Measurements from ENCODE around the gene MYBL2. TPM values are rescaled to one million over a fixed set of nuclear protein-coding genes. Genes with fewer than 3 reads are reported as not detected.

MYBL2 gene
- total RNA-seq, 1 donor from 2014 or later, result 4.1 TPM

DNA sequence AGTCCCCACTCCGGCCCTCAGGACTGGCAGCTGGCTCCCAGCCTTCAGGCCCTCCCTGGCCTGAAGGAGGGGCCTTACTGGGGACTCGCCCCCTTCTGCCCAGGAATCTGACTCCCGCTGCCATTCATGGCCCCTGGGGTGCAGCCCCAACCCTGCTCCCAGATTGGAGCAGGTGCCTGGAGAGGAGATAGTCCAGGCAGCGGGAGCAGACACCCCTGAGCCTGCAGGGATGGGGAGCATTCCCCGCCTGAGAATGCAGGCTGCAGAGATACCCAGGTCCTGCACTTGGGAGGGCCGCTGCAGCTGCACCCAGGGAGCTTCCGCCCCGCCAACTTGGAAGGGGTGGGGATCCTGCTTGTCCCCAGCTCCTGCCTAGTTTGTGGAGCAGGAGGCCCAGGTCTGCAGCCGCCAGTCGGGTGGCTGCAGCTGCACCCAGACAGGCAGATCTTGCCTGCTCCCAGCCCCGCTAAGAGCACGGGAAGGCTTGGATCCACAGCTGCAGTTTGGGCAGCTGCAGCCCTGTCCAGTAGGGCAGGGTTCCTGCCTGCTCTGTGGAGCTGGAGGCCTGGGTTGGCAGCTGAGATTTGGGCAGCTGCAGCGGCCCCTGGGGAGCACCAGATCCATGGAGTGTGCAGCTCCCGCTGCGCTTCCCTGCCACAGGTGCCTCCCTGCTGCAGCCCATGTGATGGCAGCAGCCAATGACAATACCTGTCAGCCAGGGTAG is 54.7 kb downstream of the MYBL2 start:
- Histone ChIP-seq H3K36me3 (ENCODE audit: control insufficient read depth, insufficient read depth, low read length) (no peaks in the 10 kb centered on the region), H3K4me3 (ENCODE audit: low read depth, low read length) (no peak overlapping the region), H3K27me3 (ENCODE audit: control insufficient read depth, insufficient read depth, low read length) (no peaks in the 10 kb centered on the region)
- DNase-seq (ENCODE audit: low read depth), result no peak
- TF ChIP-seq, protein P1, sequence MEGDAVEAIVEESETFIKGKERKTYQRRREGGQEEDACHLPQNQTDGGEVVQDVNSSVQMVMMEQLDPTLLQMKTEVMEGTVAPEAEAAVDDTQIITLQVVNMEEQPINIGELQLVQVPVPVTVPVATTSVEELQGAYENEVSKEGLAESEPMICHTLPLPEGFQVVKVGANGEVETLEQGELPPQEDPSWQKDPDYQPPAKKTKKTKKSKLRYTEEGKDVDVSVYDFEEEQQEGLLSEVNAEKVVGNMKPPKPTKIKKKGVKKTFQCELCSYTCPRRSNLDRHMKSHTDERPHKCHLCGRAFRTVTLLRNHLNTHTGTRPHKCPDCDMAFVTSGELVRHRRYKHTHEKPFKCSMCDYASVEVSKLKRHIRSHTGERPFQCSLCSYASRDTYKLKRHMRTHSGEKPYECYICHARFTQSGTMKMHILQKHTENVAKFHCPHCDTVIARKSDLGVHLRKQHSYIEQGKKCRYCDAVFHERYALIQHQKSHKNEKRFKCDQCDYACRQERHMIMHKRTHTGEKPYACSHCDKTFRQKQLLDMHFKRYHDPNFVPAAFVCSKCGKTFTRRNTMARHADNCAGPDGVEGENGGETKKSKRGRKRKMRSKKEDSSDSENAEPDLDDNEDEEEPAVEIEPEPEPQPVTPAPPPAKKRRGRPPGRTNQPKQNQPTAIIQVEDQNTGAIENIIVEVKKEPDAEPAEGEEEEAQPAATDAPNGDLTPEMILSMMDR (IDR thresholded peaks at IDR 0.05; ENCODE audit: insufficient read depth, low read length, poor library complexity, severe bottlenecking), result no peak

DNA sequence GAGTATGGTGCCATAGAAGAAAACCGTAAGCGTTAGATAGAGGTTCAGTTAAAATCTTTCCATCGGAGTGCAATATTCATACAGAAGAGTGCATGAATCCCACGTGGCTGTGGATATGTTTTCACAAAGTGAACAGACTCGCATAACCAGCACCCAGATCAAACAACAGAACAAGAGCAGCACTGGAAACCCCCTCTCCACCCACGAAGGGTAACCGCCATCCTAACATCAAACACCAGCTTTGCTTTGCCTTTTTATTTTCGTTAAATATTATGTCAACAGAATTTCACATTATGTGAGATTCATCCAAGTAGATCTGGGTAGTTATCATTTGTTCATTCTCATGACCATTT is 55.2 kb downstream of the MYBL2 start:
- Histone ChIP-seq H3K36me3 (ENCODE audit: control insufficient read depth, insufficient read depth, low read length) (no peaks in the 10 kb centered on the region), H3K4me3 (ENCODE audit: low read depth, low read length) (no peak overlapping the region), H3K27me3 (ENCODE audit: control insufficient read depth, insufficient read depth, low read length) (no peaks in the 10 kb centered on the region)
- DNase-seq (ENCODE audit: low read depth), result no peak
- TF ChIP-seq, protein P1 (IDR thresholded peaks at IDR 0.05; ENCODE audit: insufficient read depth, low read length, poor library complexity, severe bottlenecking), result no peak

DNA sequence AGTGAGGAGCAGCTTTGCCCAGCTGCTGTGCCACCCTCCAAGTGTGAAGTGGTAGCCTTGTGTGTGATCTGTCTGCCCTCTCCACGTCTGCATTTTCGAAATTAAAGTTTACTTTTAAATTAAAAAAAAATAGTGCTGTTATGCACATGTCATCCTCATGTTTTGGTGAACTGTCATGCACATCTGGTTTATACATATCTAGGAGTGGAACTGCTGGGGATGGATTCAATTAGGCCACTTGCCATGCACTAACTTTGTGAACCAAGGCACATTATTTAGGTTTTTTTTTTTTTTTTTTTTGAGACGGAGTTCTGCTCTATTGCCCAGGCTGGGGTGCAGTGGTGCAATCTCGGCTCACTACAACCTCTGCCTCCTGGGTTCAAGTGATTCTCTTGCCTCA is 56.3 kb downstream of the MYBL2 start:
- Histone ChIP-seq H3K4me3 (ENCODE audit: low read depth, low read length) (no peak overlapping the region), H3K27me3 (ENCODE audit: control insufficient read depth, insufficient read depth, low read length) (no peaks in the 10 kb centered on the region), H3K36me3 (ENCODE audit: control insufficient read depth, insufficient read depth, low read length) (no peaks in the 10 kb centered on the region)
- TF ChIP-seq, protein P1 (IDR thresholded peaks at IDR 0.05; ENCODE audit: insufficient read depth, low read length, poor library complexity, severe bottlenecking), result no peak
- no peak for DNase-seq (ENCODE audit: low read depth)

DNA sequence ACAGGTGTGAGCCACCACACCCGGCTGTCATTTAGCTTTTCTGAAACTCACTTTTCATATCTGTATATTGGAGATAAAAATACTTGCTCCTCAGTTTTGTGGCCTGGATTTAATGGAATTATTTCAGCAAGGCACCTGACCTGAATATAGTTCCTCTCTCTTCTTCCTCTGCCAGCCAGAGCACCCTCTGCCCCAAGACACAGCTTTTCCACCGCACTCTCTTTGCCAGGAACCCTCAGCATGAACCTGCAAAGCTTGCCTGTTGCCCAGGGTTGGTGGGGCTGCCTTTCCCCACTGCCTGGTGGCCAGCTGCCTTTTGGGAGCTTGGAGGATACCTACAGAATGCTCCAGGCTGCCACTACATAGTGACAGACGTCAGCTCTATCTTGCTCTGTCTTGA is 56.8 kb downstream of the MYBL2 start:
- TF ChIP-seq, protein P1 (IDR thresholded peaks at IDR 0.05; ENCODE audit: insufficient read depth, low read length, poor library complexity, severe bottlenecking), result no peak
- no peak for DNase-seq (ENCODE audit: low read depth)
- H3K27me3 ChIP-seq (ENCODE audit: control insufficient read depth, insufficient read depth, low read length), result no peaks in the 10 kb centered on the region
- no peak overlapping the region for H3K4me3 ChIP-seq (ENCODE audit: low read depth, low read length)
- H3K36me3 ChIP-seq (ENCODE audit: control insufficient read depth, insufficient read depth, low read length), result no peaks in the 10 kb centered on the region

DNA sequence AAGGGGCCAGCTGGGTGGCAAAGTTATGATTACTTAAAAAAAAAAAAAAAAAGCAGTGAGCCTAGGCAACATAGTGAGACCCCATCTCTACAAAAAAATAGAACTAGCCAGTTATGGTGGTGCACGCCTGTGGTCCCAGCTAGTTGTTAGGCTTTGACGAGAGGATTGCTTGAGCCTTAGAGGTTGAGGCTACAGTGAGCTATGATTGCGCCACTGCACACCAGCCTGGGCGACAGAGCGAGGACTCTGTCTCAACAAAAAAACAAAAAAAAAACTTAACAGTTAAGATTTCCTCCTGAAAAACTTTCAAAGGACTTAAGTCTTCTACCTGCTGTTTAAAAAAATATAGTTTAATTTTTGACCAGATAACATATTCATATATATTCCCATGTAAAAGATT is 57.5 kb downstream of the MYBL2 start:
- Histone ChIP-seq H3K36me3 (ENCODE audit: control insufficient read depth, insufficient read depth, low read length) (no peaks in the 10 kb centered on the region), H3K4me3 (ENCODE audit: low read depth, low read length) (no peak overlapping the region), H3K27me3 (ENCODE audit: control insufficient read depth, insufficient read depth, low read length) (no peaks in the 10 kb centered on the region)
- TF ChIP-seq, protein P1 (IDR thresholded peaks at IDR 0.05; ENCODE audit: insufficient read depth, low read length, poor library complexity, severe bottlenecking), result no peak
- no peak for DNase-seq (ENCODE audit: low read depth)

DNA sequence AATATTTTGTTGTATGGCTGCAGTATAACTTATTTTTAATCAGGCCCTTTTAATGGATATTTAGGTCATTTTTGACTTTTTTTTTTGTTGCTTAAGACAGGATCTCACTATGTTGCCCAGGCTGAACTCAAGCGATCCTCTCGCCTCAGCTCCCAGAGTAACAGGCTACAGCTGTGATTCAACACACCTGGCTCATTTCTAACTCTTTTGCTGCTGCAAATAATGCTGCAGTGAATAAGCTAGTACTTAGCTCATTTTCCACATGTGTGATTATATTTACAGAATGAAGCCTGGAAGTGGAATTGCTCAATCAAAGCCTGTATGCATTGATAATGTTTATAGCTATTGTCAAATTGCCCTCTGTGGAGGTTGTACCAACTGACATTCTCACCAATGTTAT is 58.8 kb downstream of the MYBL2 start:
- Histone ChIP-seq H3K27me3 (ENCODE audit: control insufficient read depth, insufficient read depth, low read length) (no peaks in the 10 kb centered on the region), H3K36me3 (ENCODE audit: control insufficient read depth, insufficient read depth, low read length) (no peaks in the 10 kb centered on the region), H3K4me3 (ENCODE audit: low read depth, low read length) (no peak overlapping the region)
- no peak for DNase-seq (ENCODE audit: low read depth)
- TF ChIP-seq, protein P1 (IDR thresholded peaks at IDR 0.05; ENCODE audit: insufficient read depth, low read length, poor library complexity, severe bottlenecking), result no peak

Measured in kidney epithelial cell (primary cell).